Fibroblast of lung (primary cell): ENCODE data around the gene ATP1B2.

Experiments used
- EZH2 ChIP-seq: IDR thresholded peaks from 2 replicates; pipeline ENCODE4 v1.5.1; 2012; ENCODE audit warnings: low read length, control low read depth, mild to moderate bottlenecking; ENCODE audit errors: missing control alignments
- TF ChIP-seq, protein P1 (sequence below), 2 donors: IDR thresholded peaks in 1 of 2; conservative IDR thresholded peaks in 1 of 2; 1 replicate in 1 of 2; 2 replicates in 1 of 2; pipeline ENCODE4 v1.5.1; 2011 to 2012; ENCODE audit warnings: low read length in 2 of 2, control low read depth in 1 of 2, inconsistent platforms in 1 of 2, low read depth in 1 of 2, mild to moderate bottlenecking in 1 of 2

DNA sequence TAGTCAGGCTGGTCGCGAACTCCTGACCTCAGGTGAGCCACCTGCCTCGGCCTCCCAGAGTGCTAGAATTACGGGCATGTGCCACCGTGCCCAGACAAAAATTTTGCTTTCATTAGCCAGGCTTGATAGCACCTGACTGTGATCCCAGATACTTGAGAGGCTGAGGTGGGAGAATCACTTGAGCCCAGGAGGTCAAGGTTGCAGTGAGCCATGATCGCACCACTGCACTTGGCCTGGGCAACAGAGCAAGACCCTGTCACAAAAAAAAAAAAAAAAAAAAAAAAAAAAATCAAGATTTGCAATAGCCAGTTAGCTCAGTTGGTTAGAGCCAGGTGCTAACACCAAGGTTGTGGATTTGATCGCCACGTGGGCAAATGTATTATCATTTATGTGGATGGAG lies 29.9 kb upstream of the ATP1B2 start:
- TF ChIP-seq, protein P1, sequence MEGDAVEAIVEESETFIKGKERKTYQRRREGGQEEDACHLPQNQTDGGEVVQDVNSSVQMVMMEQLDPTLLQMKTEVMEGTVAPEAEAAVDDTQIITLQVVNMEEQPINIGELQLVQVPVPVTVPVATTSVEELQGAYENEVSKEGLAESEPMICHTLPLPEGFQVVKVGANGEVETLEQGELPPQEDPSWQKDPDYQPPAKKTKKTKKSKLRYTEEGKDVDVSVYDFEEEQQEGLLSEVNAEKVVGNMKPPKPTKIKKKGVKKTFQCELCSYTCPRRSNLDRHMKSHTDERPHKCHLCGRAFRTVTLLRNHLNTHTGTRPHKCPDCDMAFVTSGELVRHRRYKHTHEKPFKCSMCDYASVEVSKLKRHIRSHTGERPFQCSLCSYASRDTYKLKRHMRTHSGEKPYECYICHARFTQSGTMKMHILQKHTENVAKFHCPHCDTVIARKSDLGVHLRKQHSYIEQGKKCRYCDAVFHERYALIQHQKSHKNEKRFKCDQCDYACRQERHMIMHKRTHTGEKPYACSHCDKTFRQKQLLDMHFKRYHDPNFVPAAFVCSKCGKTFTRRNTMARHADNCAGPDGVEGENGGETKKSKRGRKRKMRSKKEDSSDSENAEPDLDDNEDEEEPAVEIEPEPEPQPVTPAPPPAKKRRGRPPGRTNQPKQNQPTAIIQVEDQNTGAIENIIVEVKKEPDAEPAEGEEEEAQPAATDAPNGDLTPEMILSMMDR (conservative IDR thresholded peaks at IDR 0.05 in 1 of 2, IDR thresholded peaks at IDR 0.05 in 1 of 2; ENCODE audit: low read depth in 1 of 2, low read length in 2 of 2) = no peak
- TF ChIP-seq EZH2 = no peak
